Neural cell (in vitro differentiated cells): ENCODE measurements around the gene ITPR2. TPM values are rescaled to one million over a fixed set of nuclear protein-coding genes. Genes with fewer than 3 reads are reported as not detected.

Experiments
- H2AFZ ChIP-seq: fragments of 200-600, 300-800 bp; sonication (generic), shearing (Covaris generic); 2 replicates; pipeline ENCODE4 v1.6.0; 2014; ENCODE audit warnings: low read depth, mild to moderate bottlenecking, antibody characterized with exemption, low read length, moderate library complexity
- H3F3A ChIP-seq: fragments of 200-600 bp; shearing (Covaris generic); 2 replicates; pipeline ENCODE4 v1.6.1; 2016; ENCODE audit warnings: mild to moderate bottlenecking, moderate library complexity, mixed read lengths, antibody characterized with exemption, low read length; ENCODE audit not compliant: insufficient read depth, poor library complexity, severe bottlenecking
- H3K27ac ChIP-seq: fragments of 200-600, 300-800 bp; sonication (generic), shearing (Covaris generic); 2 replicates; pipeline ENCODE4 v1.5.1; 2014; ENCODE audit warnings: mild to moderate bottlenecking, low read length, moderate library complexity
- H3K27me3 ChIP-seq: fragments of 300-800, 200-600 bp; sonication (generic), shearing (Covaris generic); 2 replicates; pipeline ENCODE4 v1.6.0; 2014; ENCODE audit warnings: mild to moderate bottlenecking, low read depth, low read length, moderate library complexity; ENCODE audit not compliant: insufficient read depth
- H3K36me3 ChIP-seq: fragments of 300-800, 200-600 bp; sonication (generic), shearing (Covaris generic); 2 replicates; pipeline ENCODE4 v1.5.1; 2014; ENCODE audit warnings: mild to moderate bottlenecking, antibody characterized with exemption, low read length, moderate library complexity; ENCODE audit not compliant: insufficient read depth
- H3K4me2 ChIP-seq: fragments of 300-800, 200-600 bp; sonication (generic), shearing (Covaris generic); 2 replicates; pipeline ENCODE4 v1.6.0; 2014; ENCODE audit warnings: mild to moderate bottlenecking, low read length
- H3K4me3 ChIP-seq: fragments of 300-800, 200-600 bp; sonication (generic), shearing (Covaris generic); 2 replicates; pipeline ENCODE4 v1.5.1; 2014; ENCODE audit warnings: mild to moderate bottlenecking, low read length, moderate library complexity
- H3K79me2 ChIP-seq: fragments of 200-600 bp; shearing (Covaris generic); replicated peaks from 2 replicates; pipeline ENCODE4 v1.6.0; 2014; ENCODE audit warnings: mild to moderate bottlenecking, low read length, moderate library complexity; ENCODE audit not compliant: insufficient read depth
- H3K9ac ChIP-seq: fragments of 300-800, 200-600 bp; sonication (generic), shearing (Covaris generic); 2 replicates; pipeline ENCODE4 v1.6.1; 2016; ENCODE audit warnings: mild to moderate bottlenecking, low read length, mixed read lengths
- H3K9me2 ChIP-seq: fragments of 200-600 bp; shearing (Covaris generic); 2 replicates; pipeline ENCODE4 v1.6.1; 2016; ENCODE audit warnings: mild to moderate bottlenecking, low read length, mixed read lengths; ENCODE audit not compliant: insufficient read depth
- H3K9me3 ChIP-seq: fragments of 200-600, 300-800 bp; sonication (generic), shearing (Covaris generic); 2 replicates; pipeline ENCODE4 v1.6.1; 2016; ENCODE audit warnings: mild to moderate bottlenecking, mixed run types, low read length, moderate library complexity, mixed read lengths
- H4K20me1 ChIP-seq: fragments of 200-600 bp; shearing (Covaris generic); 2 replicates; pipeline ENCODE4 v1.6.1; 2016; ENCODE audit warnings: mild to moderate bottlenecking, mixed run types; ENCODE audit not compliant: insufficient read depth
- EP300 ChIP-seq: fragments of 450-650 bp; conservative IDR thresholded peaks from 2 replicates; pipeline ENCODE4 v1.6.1; 2014; ENCODE audit warnings: antibody characterized with exemption, mild to moderate bottlenecking, moderate library complexity; ENCODE audit not compliant: poor library complexity, severe bottlenecking
- EZH2 ChIP-seq: fragments of 200-600, 300-800 bp; shearing (Covaris generic), sonication (generic); IDR thresholded peaks from 2 replicates; pipeline ENCODE4 v1.6.1; 2014; ENCODE audit warnings: antibody characterized with exemption, low read length, borderline replicate concordance, mild to moderate bottlenecking; ENCODE audit not compliant: insufficient read depth, poor library complexity, severe bottlenecking
- MXI1 ChIP-seq: fragments of 450-650 bp; conservative IDR thresholded peaks from 2 replicates; pipeline ENCODE4 v1.6.1; 2014; ENCODE audit warnings: antibody characterized with exemption, mild to moderate bottlenecking; ENCODE audit not compliant: poor library complexity, severe bottlenecking
- RAD21 ChIP-seq: fragments of 450-650 bp; conservative IDR thresholded peaks from 2 replicates; pipeline ENCODE4 v1.6.1; 2014; ENCODE audit warnings: antibody characterized with exemption, mild to moderate bottlenecking, moderate library complexity
- SMC3 ChIP-seq: fragments of 450-650 bp; conservative IDR thresholded peaks from 2 replicates; pipeline ENCODE4 v1.6.1; 2014; ENCODE audit warnings: antibody characterized with exemption, mild to moderate bottlenecking, moderate library complexity; ENCODE audit not compliant: poor library complexity
- polyA plus RNA-seq: library from polyadenylated mRNA; depleted of rRNA; stranded (reverse); fragments of >200 nt; gene quantifications from 2 replicates; pipeline ENCODE4 v1.2.3, GENCODE V29; 2014
- TF ChIP-seq, protein P1 (sequence below): IDR thresholded peaks from 2 replicates; pipeline ENCODE4 v1.6.1; 2012; ENCODE audit warnings: borderline replicate concordance
- TF ChIP-seq, protein P2 (sequence below): fragments of 450-650 bp; IDR thresholded peaks from 2 replicates; pipeline ENCODE4 v1.5.1; 2014; ENCODE audit warnings: antibody characterized with exemption, mild to moderate bottlenecking, moderate library complexity; ENCODE audit not compliant: poor library complexity, severe bottlenecking

The ITPR2 gene
- polyA plus RNA-seq, 1 donor from 2014 or later = 2.0 TPM

DNA sequence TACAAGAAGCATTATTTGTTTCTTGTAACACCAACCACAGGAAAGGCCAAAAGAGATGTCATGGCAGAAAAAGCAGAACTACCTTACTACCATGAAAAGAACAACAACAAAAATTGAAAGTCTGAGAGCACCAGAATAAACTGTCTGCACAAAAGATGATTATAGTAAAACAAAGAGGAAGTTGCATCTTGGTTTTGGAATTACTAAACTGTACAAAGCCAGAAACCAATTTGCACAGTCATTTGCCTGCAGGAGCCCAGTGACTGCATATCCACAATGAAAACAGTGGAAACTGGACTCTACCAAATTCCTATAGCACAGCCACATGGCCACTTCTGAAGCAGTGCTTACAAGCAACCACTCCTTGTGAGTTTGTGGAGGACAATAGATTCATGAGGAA, 361.4 kb downstream of the ITPR2 start:
- Histone ChIP-seq H2AFZ (no peak overlapping the region), H3K27me3 (no peaks in the 10 kb centered on the region), H3K4me2 (no peak overlapping the region), H3K79me2 (no peaks in the 10 kb centered on the region), H3K36me3 (no peaks in the 10 kb centered on the region), H3F3A (no peaks in the 10 kb centered on the region), H3K27ac (no peak overlapping the region), H3K9ac (no peak overlapping the region), H3K9me2 (no peaks in the 10 kb centered on the region), H4K20me1 (no peaks in the 10 kb centered on the region), H3K9me3 (no peaks in the 10 kb centered on the region), H3K4me3 (no peak overlapping the region)
- TF ChIP-seq, protein P1, sequence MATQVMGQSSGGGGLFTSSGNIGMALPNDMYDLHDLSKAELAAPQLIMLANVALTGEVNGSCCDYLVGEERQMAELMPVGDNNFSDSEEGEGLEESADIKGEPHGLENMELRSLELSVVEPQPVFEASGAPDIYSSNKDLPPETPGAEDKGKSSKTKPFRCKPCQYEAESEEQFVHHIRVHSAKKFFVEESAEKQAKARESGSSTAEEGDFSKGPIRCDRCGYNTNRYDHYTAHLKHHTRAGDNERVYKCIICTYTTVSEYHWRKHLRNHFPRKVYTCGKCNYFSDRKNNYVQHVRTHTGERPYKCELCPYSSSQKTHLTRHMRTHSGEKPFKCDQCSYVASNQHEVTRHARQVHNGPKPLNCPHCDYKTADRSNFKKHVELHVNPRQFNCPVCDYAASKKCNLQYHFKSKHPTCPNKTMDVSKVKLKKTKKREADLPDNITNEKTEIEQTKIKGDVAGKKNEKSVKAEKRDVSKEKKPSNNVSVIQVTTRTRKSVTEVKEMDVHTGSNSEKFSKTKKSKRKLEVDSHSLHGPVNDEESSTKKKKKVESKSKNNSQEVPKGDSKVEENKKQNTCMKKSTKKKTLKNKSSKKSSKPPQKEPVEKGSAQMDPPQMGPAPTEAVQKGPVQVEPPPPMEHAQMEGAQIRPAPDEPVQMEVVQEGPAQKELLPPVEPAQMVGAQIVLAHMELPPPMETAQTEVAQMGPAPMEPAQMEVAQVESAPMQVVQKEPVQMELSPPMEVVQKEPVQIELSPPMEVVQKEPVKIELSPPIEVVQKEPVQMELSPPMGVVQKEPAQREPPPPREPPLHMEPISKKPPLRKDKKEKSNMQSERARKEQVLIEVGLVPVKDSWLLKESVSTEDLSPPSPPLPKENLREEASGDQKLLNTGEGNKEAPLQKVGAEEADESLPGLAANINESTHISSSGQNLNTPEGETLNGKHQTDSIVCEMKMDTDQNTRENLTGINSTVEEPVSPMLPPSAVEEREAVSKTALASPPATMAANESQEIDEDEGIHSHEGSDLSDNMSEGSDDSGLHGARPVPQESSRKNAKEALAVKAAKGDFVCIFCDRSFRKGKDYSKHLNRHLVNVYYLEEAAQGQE = no peak
- TF ChIP-seq EZH2 = no peak
- no peak for TF ChIP-seq EP300
- TF ChIP-seq RAD21 = no peak

- no peaks in the 10 kb centered on the region for H3K36me3 ChIP-seq
- no peak overlapping the region for H3K4me2 ChIP-seq
- H2AFZ ChIP-seq = no peak overlapping the region
- no peaks in the 10 kb centered on the region for H3K9me2 ChIP-seq
- H3K27me3 ChIP-seq = no peaks in the 10 kb centered on the region
- no peaks in the 10 kb centered on the region for H4K20me1 ChIP-seq
- H3K9me3 ChIP-seq = no peaks in the 10 kb centered on the region
- TF ChIP-seq SMC3 = no peak
- no peak for TF ChIP-seq MXI1
- no peak for TF ChIP-seq EZH2
- no peak for TF ChIP-seq EP300
- TF ChIP-seq, protein P1 = no peak
- TF ChIP-seq, protein P2, sequence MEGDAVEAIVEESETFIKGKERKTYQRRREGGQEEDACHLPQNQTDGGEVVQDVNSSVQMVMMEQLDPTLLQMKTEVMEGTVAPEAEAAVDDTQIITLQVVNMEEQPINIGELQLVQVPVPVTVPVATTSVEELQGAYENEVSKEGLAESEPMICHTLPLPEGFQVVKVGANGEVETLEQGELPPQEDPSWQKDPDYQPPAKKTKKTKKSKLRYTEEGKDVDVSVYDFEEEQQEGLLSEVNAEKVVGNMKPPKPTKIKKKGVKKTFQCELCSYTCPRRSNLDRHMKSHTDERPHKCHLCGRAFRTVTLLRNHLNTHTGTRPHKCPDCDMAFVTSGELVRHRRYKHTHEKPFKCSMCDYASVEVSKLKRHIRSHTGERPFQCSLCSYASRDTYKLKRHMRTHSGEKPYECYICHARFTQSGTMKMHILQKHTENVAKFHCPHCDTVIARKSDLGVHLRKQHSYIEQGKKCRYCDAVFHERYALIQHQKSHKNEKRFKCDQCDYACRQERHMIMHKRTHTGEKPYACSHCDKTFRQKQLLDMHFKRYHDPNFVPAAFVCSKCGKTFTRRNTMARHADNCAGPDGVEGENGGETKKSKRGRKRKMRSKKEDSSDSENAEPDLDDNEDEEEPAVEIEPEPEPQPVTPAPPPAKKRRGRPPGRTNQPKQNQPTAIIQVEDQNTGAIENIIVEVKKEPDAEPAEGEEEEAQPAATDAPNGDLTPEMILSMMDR = no peak
- H3K9ac ChIP-seq = no peak overlapping the region
- H3K27ac ChIP-seq = no peak overlapping the region
- H3F3A ChIP-seq = no peaks in the 10 kb centered on the region
- no peak overlapping the region for H3K4me3 ChIP-seq
- H3K79me2 ChIP-seq = no peaks in the 10 kb centered on the region
Observed at GRCh38 chr12:26469421-26470180, 363.4 kb downstream of the ITPR2 start.
